Left lung (tissue), 10 donors: ENCODE data around the gene IL17REL. TPM values are rescaled to one million over a fixed set of nuclear protein-coding genes. Genes with fewer than 3 reads are reported as not detected.
A peak's percentile ranks its signal among the peaks of the same experiment; 100 is the strongest.

Experiments used
- ATAC-seq: fragments of 200-7000 bp; cut with Tn5 transposase; one replicate; pipeline ENCODE4 v1.9.1; 2020; ENCODE audit warnings: moderate library complexity
- DNase-seq, 4 donors: peaks; one replicate each; pipeline ENCODE4 v3.0.0-alpha.2; 2013 to 2020
- H3K27ac ChIP-seq, 2 donors: fragments of 200-600 bp; sonication (generic) in 1 of 2; one replicate each; pipeline versions ENCODE4 v1.5.0 to v1.8.0; 2020 to 2021
- H3K27me3 ChIP-seq, 2 donors: fragments of 200-600 bp; sonication (generic) in 1 of 2; one replicate each; pipeline versions ENCODE4 v1.5.0 to v1.8.0; 2020 to 2021
- H3K36me3 ChIP-seq, 2 donors: fragments of 200-600 bp; sonication (generic) in 1 of 2; one replicate each; pipeline versions ENCODE4 v1.5.0 to v1.8.0; 2020 to 2021
- H3K4me1 ChIP-seq, 2 donors: fragments of 200-600 bp; one replicate each; pipeline ENCODE4 v1.8.0; 2021
- H3K4me3 ChIP-seq, 2 donors: fragments of 200-600 bp; sonication (generic) in 1 of 2; one replicate each; pipeline versions ENCODE4 v1.5.0 to v1.8.0; 2020 to 2021; ENCODE audit warnings: mild to moderate bottlenecking in 1 of 2
- H3K9me3 ChIP-seq, 2 donors: fragments of 200-600 bp; sonication (generic) in 1 of 2; one replicate each; pipeline versions ENCODE4 v1.5.0 to v1.8.0; 2020 to 2021
- intact Hi-C, 2 donors: fragments of 100-400 bp; cut with DNase I; formaldehyde crosslinking; loops; one replicate each; pipeline versions ENCODE4 v1.11.2 to v1.14.2; 2022
- polyA plus RNA-seq, 6 donors: library from polyadenylated mRNA; unstranded; fragments of 120-200 nt; gene quantifications; one replicate each; pipeline ENCODE4 v1.2.1, GENCODE V29; 2013; ENCODE audit not compliant: insufficient read length in 6 of 6
- total RNA-seq, 2 donors: library from RNA; stranded (reverse); fragmentation: NEBNext Ultra II Directional; extraction: Animal tissue kit (Norgen Biotek cat#: 25700); gene quantifications; one replicate each; pipeline ENCODE4 v1.2.1, GENCODE V29; 2021
- TF ChIP-seq, protein P1 (sequence below), 2 donors: fragments of 200-600 bp; sonication (generic) in 1 of 2; IDR thresholded peaks; one replicate each; pipeline versions ENCODE4 v1.5.0 to v1.8.0; 2021; ENCODE audit warnings: antibody characterized with exemption in 2 of 2
- donor health status: DM: no; HTN: yes; CAD: no.
- donor health status: DM: no; HTN: no; CAD: no.

Gene IL17REL
- total and polyA plus RNA-seq, 8 donors, result 0.06 to 0.17 (median 0.07) TPM; not detected in 3

DNA sequence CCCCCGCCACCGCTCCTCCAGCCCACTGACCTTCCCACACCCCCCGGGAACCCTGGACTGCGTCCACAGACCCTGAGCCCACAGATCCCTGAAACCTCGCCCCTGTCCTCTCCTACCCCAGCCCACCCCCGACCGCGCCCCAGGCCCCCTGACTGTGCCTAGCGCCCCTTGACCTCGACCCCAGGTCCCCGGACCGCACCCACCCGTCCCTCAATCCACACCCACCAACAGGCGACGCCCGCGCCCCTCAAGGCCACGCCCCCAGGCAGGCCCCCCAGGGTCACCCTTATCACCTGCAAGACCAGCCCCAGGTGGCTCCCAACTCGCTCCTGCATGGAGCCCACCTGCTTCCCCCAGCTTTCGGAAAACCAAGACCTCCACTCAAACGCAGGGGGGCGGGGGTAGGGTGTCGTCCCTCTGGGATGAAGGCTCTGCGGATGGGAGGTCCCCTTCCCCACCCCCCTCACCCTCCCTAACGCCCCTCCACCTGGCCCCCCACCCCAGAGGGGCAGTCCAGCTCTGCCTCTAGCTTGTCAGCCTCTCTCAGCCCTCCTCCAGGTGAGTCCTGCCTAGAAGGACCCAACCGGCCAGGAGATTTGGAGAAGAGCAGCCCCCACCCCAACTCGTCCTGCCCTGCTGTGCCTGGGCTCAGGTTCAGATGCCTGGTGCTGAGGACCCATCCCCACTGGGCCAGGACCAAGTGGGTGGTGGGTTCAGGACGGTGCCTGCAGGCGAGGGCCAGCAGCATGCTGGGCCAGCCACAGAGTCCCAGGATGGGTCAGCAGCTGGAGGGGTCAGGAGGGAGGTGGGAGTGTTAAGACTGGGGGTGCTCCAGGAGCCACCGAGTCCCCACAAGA, 3.1 kb upstream of the IL17REL start:
- Histone ChIP-seq H3K4me1 (peaks cover 5 to 10% of the 10 kb centered on the region in 2 donors), H3K4me3 (no peak overlapping the region), H3K27me3 (peaks cover 48 to 84% of the 10 kb centered on the region in 2 donors), H3K36me3 (no peaks in the 10 kb centered on the region), H3K9me3 (no peaks in the 10 kb centered on the region), H3K27ac (no peak overlapping the region)
- ATAC-seq (no peak), DNase-seq (no peak)
- intact Hi-C loops, result no loop called here
- TF ChIP-seq, protein P1, sequence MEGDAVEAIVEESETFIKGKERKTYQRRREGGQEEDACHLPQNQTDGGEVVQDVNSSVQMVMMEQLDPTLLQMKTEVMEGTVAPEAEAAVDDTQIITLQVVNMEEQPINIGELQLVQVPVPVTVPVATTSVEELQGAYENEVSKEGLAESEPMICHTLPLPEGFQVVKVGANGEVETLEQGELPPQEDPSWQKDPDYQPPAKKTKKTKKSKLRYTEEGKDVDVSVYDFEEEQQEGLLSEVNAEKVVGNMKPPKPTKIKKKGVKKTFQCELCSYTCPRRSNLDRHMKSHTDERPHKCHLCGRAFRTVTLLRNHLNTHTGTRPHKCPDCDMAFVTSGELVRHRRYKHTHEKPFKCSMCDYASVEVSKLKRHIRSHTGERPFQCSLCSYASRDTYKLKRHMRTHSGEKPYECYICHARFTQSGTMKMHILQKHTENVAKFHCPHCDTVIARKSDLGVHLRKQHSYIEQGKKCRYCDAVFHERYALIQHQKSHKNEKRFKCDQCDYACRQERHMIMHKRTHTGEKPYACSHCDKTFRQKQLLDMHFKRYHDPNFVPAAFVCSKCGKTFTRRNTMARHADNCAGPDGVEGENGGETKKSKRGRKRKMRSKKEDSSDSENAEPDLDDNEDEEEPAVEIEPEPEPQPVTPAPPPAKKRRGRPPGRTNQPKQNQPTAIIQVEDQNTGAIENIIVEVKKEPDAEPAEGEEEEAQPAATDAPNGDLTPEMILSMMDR (IDR thresholded peaks at IDR 0.05), result no peak

DNA sequence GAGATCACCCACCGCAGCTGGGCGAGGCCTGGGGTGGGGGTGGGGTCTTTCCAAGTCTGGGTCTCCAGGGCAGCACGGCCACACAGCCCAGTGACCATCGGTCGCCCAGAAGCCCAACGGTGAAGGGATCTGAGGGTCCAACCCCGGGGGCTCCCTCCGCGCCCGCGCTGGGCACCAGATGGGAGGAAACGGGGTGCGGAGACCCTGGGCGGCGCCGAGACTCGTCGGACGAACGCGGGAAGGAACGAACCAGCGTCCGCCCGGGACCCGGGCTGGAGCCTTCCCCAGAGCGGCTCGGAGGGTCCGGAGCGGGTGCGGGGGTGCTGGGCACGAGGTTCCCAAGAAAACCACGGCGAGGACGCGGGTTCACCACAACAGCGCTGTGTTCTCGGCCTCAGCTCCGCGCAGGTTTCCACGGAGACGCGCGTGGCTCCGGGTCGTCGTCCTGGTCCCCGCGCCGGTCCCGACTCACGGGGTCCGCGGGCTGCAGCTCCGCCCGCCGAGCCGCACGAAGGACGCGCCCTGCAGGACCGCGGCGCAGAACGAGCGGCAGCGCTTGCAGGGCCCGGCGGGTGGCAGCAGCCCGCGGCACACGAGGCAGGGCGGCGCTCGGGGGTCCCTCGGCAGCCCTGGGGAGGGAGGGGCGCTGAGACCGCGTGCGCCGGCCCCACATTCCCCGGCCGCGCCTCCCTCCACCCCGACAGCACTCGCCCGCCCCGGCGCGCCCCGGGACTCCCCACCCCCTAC, 2.3 kb upstream of the IL17REL start:
- no peak overlapping the region for H3K4me3 ChIP-seq
- H3K27ac ChIP-seq, result no peak overlapping the region
- intact Hi-C loops, result no loop called here
- no peak for ATAC-seq
- peaks cover 56 to 93% of the 10 kb centered on the region in 2 donors for H3K27me3 ChIP-seq
- peaks cover 5 to 14% of the 10 kb centered on the region in 2 donors for H3K4me1 ChIP-seq
- no peaks in the 10 kb centered on the region for H3K36me3 ChIP-seq
- peak in 1 of 4 donors; percentile 66 for DNase-seq
- no peaks in the 10 kb centered on the region for H3K9me3 ChIP-seq
- TF ChIP-seq, protein P1 (IDR thresholded peaks at IDR 0.05), result no peak

GRCh38 chr22:50014053-50014501, 1.5 kb upstream of the IL17REL start:
- H3K9me3 ChIP-seq, result no peaks in the 10 kb centered on the region

DNA sequence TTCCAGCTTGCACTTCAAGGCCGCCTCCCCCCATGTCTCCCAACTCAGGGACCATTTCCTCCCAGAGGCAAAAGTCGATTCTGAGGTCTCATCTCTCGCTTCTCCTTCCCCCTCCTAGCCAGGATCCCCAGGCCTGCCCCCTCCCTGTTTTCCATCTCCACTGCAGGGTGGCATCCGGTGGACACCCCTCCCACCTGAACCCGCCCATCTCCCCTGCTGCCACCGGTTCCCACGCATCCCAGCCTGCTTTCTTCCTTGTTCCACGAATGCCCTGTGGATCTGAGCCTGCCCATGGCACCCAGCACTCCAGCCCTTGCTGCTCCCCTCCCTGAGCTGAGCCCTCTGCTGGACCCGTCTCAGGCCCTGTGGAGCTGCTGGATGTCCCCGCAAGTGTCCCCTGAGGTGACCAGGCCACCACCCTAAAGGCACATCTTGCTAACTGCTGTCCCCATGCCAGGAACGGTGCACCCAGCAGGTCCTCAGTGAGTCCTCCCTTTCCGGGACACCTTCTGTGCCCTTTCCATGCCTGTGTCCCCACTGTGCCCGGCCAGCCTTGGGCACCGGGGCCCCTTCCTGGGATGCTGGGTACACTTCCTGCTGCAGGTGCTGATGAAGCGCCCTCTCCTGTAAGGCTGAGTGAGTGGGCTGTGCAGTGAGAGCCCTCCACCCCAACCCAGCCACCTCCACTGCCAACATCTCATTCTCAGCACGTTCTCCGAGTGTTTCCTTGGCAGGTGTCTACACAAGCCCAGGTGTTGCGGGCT, 936 bp downstream of the IL17REL start:
- ATAC-seq, result peak; percentile 63
- TF ChIP-seq, protein P1 (IDR thresholded peaks at IDR 0.05), result no peak
- H3K27me3 ChIP-seq, result peaks cover 49 to 75% of the 10 kb centered on the region in 2 donors

More at GRCh38 chr22:50014053-50014501, 1.5 kb upstream of the IL17REL start:
- no peak overlapping the region for H3K27ac ChIP-seq
- DNase-seq, result peak in 1 of 4 donors; percentile 67
- H3K4me1 ChIP-seq, result peaks cover 5 to 14% of the 10 kb centered on the region in 2 donors
- TF ChIP-seq, protein P1 (IDR thresholded peaks at IDR 0.05), result no peak
- ATAC-seq, result no peak
- no peak overlapping the region for H3K4me3 ChIP-seq
- peaks cover 56 to 99% of the 10 kb centered on the region in 2 donors for H3K27me3 ChIP-seq
- H3K36me3 ChIP-seq, result no peaks in the 10 kb centered on the region
- intact Hi-C loops, result no loop called here

More for the DNA sequence above, 936 bp downstream of the IL17REL start:
- intact Hi-C loops, result no loop called here
- Histone ChIP-seq H3K4me3 (no peak overlapping the region), H3K27ac (no peak overlapping the region), H3K36me3 (no peaks in the 10 kb centered on the region), H3K9me3 (no peaks in the 10 kb centered on the region), H3K4me1 (peaks cover 5 to 14% of the 10 kb centered on the region in 2 donors)
- peak in 3 of 4 donors; percentile 29 to 68 (median 62) for DNase-seq
